ENCODE data around the gene CCL24.

GRCh38 chr7:75814407-75814947 is 871 bp upstream of the CCL24 start:
- TF ChIP-seq, protein P1, sequence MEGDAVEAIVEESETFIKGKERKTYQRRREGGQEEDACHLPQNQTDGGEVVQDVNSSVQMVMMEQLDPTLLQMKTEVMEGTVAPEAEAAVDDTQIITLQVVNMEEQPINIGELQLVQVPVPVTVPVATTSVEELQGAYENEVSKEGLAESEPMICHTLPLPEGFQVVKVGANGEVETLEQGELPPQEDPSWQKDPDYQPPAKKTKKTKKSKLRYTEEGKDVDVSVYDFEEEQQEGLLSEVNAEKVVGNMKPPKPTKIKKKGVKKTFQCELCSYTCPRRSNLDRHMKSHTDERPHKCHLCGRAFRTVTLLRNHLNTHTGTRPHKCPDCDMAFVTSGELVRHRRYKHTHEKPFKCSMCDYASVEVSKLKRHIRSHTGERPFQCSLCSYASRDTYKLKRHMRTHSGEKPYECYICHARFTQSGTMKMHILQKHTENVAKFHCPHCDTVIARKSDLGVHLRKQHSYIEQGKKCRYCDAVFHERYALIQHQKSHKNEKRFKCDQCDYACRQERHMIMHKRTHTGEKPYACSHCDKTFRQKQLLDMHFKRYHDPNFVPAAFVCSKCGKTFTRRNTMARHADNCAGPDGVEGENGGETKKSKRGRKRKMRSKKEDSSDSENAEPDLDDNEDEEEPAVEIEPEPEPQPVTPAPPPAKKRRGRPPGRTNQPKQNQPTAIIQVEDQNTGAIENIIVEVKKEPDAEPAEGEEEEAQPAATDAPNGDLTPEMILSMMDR (IDR thresholded peaks at IDR 0.05): no peak
- TF ChIP-seq POLR2AphosphoS5 (IDR thresholded peaks at IDR 0.05) (no peak), POLR2A (IDR thresholded peaks at IDR 0.05) (no peak)
